IMR-90 (cell line): ENCODE measurements around the gene GPT2. TPM values are rescaled to one million over a fixed set of nuclear protein-coding genes. Genes with fewer than 3 reads are reported as not detected.

Experiments used
- ATAC-seq: fragments of 200-7000 bp; cut with Tn5 transposase; 2 replicates; pipeline ENCODE4 v1.9.1; 2020; ENCODE audit warnings: low read depth, mild to moderate bottlenecking, moderate library complexity
- BruUV-seq: library from RNA; stranded (reverse); fragments of 400-500 nt; replicated peaks from 2 replicates; lab custom pipeline; 2021; lab: Mats Ljungman, UMichigan
- CTCF ChIA-PET: fragments of 300-600 bp; formaldehyde crosslinking; extraction: SDS; loops from one replicate; lab custom pipeline; 2021; ENCODE audit warnings: antibody characterized with exemption; lab: Yijun Ruan, JAX
- POLR2A ChIA-PET: fragments of 300-600 bp; sonication (Branson Sonifier 250); formaldehyde crosslinking; loops from one replicate; lab custom pipeline; 2022; ENCODE audit warnings: antibody characterized with exemption; ENCODE audit not compliant: unreplicated experiment; lab: Charles Lee
- DNase-seq: peaks from one replicate; pipeline ENCODE4 v3.0.0; 2013
- H2AFZ ChIP-seq: replicated peaks from 2 replicates; pipeline ENCODE3; 2013; ENCODE audit warnings: low read length, mild to moderate bottlenecking; ENCODE audit not compliant: poor library complexity
- H2AK5ac ChIP-seq: 2 replicates; pipeline ENCODE4 v1.6.1; 2013; ENCODE audit warnings: low read depth, low read length, inconsistent platforms
- H2AK9ac ChIP-seq: replicated peaks from 2 replicates; pipeline ENCODE3; 2013; ENCODE audit warnings: mild to moderate bottlenecking, low read depth, low read length, moderate library complexity; ENCODE audit not compliant: poor library complexity
- H2BK120ac ChIP-seq: 2 replicates; pipeline ENCODE4 v1.6.1; 2013; ENCODE audit warnings: low read depth, low read length, inconsistent platforms
- H2BK15ac ChIP-seq: 3 replicates; pipeline ENCODE4 v1.6.1; 2013; ENCODE audit warnings: low read depth, low read length, inconsistent platforms
- H2BK20ac ChIP-seq: 2 replicates; pipeline ENCODE4 v1.6.1; 2013; ENCODE audit warnings: low read depth, mild to moderate bottlenecking, inconsistent platforms, low read length, moderate library complexity
- H2BK5ac ChIP-seq: 2 replicates; pipeline ENCODE4 v1.6.1; 2013; ENCODE audit warnings: mild to moderate bottlenecking, low read depth, low read length, inconsistent platforms; ENCODE audit not compliant: poor library complexity, severe bottlenecking
- H3K14ac ChIP-seq: replicated peaks from 2 replicates; pipeline ENCODE4 v1.6.1; 2013; ENCODE audit warnings: low read depth, low read length, inconsistent platforms
- H3K18ac ChIP-seq: 2 replicates; pipeline ENCODE4 v1.6.1; 2013; ENCODE audit warnings: low read depth, low read length, control low read depth
- H3K23ac ChIP-seq: 2 replicates; pipeline ENCODE4 v1.6.1; 2013; ENCODE audit warnings: low read depth, low read length, inconsistent platforms
- H3K27ac ChIP-seq: 2 replicates; pipeline ENCODE4 v1.5.1; 2013; ENCODE audit warnings: mild to moderate bottlenecking, control low read depth, low read length; ENCODE audit not compliant: insufficient read depth
- H3K27me3 ChIP-seq: 2 replicates; pipeline ENCODE4 v1.6.1; 2013; ENCODE audit warnings: low read length; ENCODE audit not compliant: control insufficient read depth, insufficient read depth
- H3K36me3 ChIP-seq: 2 replicates; pipeline ENCODE4 v1.6.1; 2013; ENCODE audit warnings: low read length, mixed read lengths; ENCODE audit not compliant: control insufficient read depth, insufficient read depth
- H3K4ac ChIP-seq: 2 replicates; pipeline ENCODE4 v1.6.1; 2013; ENCODE audit warnings: low read depth, low read length, inconsistent platforms
- H3K4me1 ChIP-seq: 2 replicates; pipeline ENCODE4 v1.6.1; 2013; ENCODE audit warnings: low read length, mixed read lengths; ENCODE audit not compliant: control insufficient read depth, insufficient read depth
- H3K4me2 ChIP-seq: 2 replicates; pipeline ENCODE4 v1.6.1; 2013; ENCODE audit warnings: low read depth, mild to moderate bottlenecking, control low read depth, low read length, moderate library complexity
- H3K4me3 ChIP-seq: 2 replicates; pipeline ENCODE4 v1.5.1; 2013; ENCODE audit warnings: low read depth, mild to moderate bottlenecking, control low read depth, low read length, moderate library complexity; ENCODE audit not compliant: insufficient read depth
- H3K56ac ChIP-seq: 2 replicates; pipeline ENCODE4 v1.6.1; 2013; ENCODE audit warnings: low read length, inconsistent platforms; ENCODE audit not compliant: insufficient read depth; ENCODE audit errors: extremely low read depth
- H3K79me1 ChIP-seq, 2 experiments: 2 replicates each; pipeline ENCODE4 v1.6.1; 2013; ENCODE audit warnings: low read length in 2 of 2, inconsistent platforms in 1 of 2, low read depth in 1 of 2
- H3K9ac ChIP-seq: 2 replicates; pipeline ENCODE4 v1.6.1; 2013; ENCODE audit warnings: low read depth, low read length, control low read depth
- H3K9me1 ChIP-seq: 2 replicates; pipeline ENCODE4 v1.6.1; 2013; ENCODE audit warnings: low read length, inconsistent platforms; ENCODE audit not compliant: insufficient read depth
- H3K9me3 ChIP-seq: 2 replicates; pipeline ENCODE4 v1.6.1; 2013; ENCODE audit warnings: low read length; ENCODE audit not compliant: control insufficient read depth, insufficient read depth
- H4K20me1 ChIP-seq: 2 replicates; pipeline ENCODE4 v1.6.1; 2013; ENCODE audit warnings: low read length, inconsistent platforms; ENCODE audit not compliant: insufficient read depth
- H4K5ac ChIP-seq: 2 replicates; pipeline ENCODE4 v1.6.1; 2013; ENCODE audit warnings: mild to moderate bottlenecking, low read depth, low read length, control low read depth
- H4K8ac ChIP-seq, 2 experiments: 2 replicates each; pipeline ENCODE4 v1.6.1; 2013; ENCODE audit warnings: low read depth in 2 of 2, low read length in 2 of 2, control low read depth in 1 of 2, inconsistent platforms in 1 of 2
- H4K91ac ChIP-seq: 2 replicates; pipeline ENCODE4 v1.6.1; 2013; ENCODE audit warnings: low read depth, low read length, inconsistent platforms; ENCODE audit not compliant: insufficient read depth
- BHLHE40 ChIP-seq: fragments of 150-350 bp; IDR thresholded peaks from 2 replicates; pipeline ENCODE4 v1.6.1; 2016; ENCODE audit warnings: mild to moderate bottlenecking, low read depth, low read length
- CEBPB ChIP-seq: IDR thresholded peaks from 2 replicates; pipeline ENCODE4 v1.6.1; 2012; ENCODE audit warnings: low read depth, low read length, improper control_type of control experiment
- CHD1 ChIP-seq: IDR thresholded peaks from 2 replicates; pipeline ENCODE4 v1.6.1; 2012; ENCODE audit warnings: low read depth, low read length, improper control_type of control experiment
- CTCF ChIP-seq: conservative IDR thresholded peaks from 2 replicates; pipeline ENCODE4 v1.5.1; 2012; ENCODE audit warnings: mild to moderate bottlenecking, low read depth, low read length, improper control_type of control experiment
- ELK1 ChIP-seq: fragments of 150-350 bp; IDR thresholded peaks from 2 replicates; pipeline ENCODE4 v1.6.1; 2016; ENCODE audit warnings: low read depth, mild to moderate bottlenecking, low read length, moderate library complexity, borderline replicate concordance
- FOS ChIP-seq: fragments of 150-350 bp; IDR thresholded peaks from 2 replicates; pipeline ENCODE4 v1.6.1; 2016; ENCODE audit warnings: low read depth, low read length
- MAFK ChIP-seq: IDR thresholded peaks from 2 replicates; pipeline ENCODE4 v1.6.1; 2012; ENCODE audit warnings: low read depth, low read length, improper control_type of control experiment
- MAZ ChIP-seq: IDR thresholded peaks from 2 replicates; pipeline ENCODE4 v1.6.1; 2012; ENCODE audit warnings: low read depth, mild to moderate bottlenecking, low read length, improper control_type of control experiment, moderate library complexity, borderline replicate concordance
- MXI1 ChIP-seq: IDR thresholded peaks from 2 replicates; pipeline ENCODE4 v1.6.1; 2012; ENCODE audit warnings: low read depth, mild to moderate bottlenecking, low read length, moderate library complexity, borderline replicate concordance
- NFE2L2 ChIP-seq: fragments of 150-350 bp; IDR thresholded peaks from 2 replicates; pipeline ENCODE4 v1.6.1; 2016; ENCODE audit warnings: low read depth, mild to moderate bottlenecking, low read length
- POLR2A ChIP-seq: IDR thresholded peaks from 2 replicates; pipeline ENCODE4 v1.6.1; 2012; ENCODE audit warnings: mild to moderate bottlenecking, low read depth, low read length
- RAD21 ChIP-seq: IDR thresholded peaks from 2 replicates; pipeline ENCODE4 v1.6.1; 2012; ENCODE audit warnings: low read length, improper control_type of control experiment
- RCOR1 ChIP-seq: IDR thresholded peaks from 2 replicates; pipeline ENCODE4 v1.6.1; 2012; ENCODE audit warnings: mild to moderate bottlenecking, low read length, improper control_type of control experiment; ENCODE audit not compliant: insufficient replicate concordance
- RFX5 ChIP-seq: IDR thresholded peaks from 2 replicates; pipeline ENCODE4 v1.8.0; 2012; ENCODE audit warnings: low read depth, mild to moderate bottlenecking, low read length, moderate library complexity
- SMC3 ChIP-seq: fragments of 150-350 bp; IDR thresholded peaks from 2 replicates; pipeline ENCODE4 v1.6.1; 2016; ENCODE audit warnings: low read depth, mild to moderate bottlenecking, antibody characterized with exemption, low read length, moderate library complexity
- USF2 ChIP-seq: fragments of 150-350 bp; IDR thresholded peaks from 2 replicates; pipeline ENCODE4 v1.6.1; 2017; ENCODE audit warnings: mild to moderate bottlenecking, antibody characterized with exemption, low read length, low read depth
- WGBS, 2 experiments: methylation state at CpG; one replicate each; pipeline versions ENCODE4 v1.1.5 to v1.1.7; 2013; ENCODE audit warnings: missing lambda C conversion rate in 2 of 2; ENCODE audit not compliant: insufficient read length in 1 of 2; ENCODE audit errors: extremely low coverage in 2 of 2; 5-methylcytosine and 5-hydroxymethylcytosine counted together
- dilution Hi-C: fragments of 300-500 bp; cut with HindIII; formaldehyde crosslinking; loops from one replicate; pipeline ENCODE4 v1.14.3; 2018; ENCODE audit warnings: low sequenced_read_pairs; ENCODE audit not compliant: unreplicated experiment
- in situ Hi-C: fragments of 300-500 bp; cut with MboI; formaldehyde crosslinking; loops from 3 replicates; pipeline ENCODE4 v1.14.3; 2019; ENCODE audit warnings: low sequenced_read_pairs, inconsistent platforms, mixed read lengths
- intact Hi-C: fragments of 100-400 bp; cut with micrococcal nuclease; formaldehyde crosslinking; loops from 2 replicates; pipeline ENCODE4 v1.10.0; 2022
- polyA plus RNA-seq, 3 experiments: library from polyadenylated mRNA; depleted of rRNA; stranded (reverse); fragments of >200 nt; gene quantifications; 2 replicates each; pipeline ENCODE4 v1.2.3, GENCODE V29; 2012; ENCODE audit warnings: low replicate concordance in 1 of 3
- total RNA-seq: library from RNA; depleted of rRNA; stranded (reverse); fragments of >200 nt; gene quantifications from 2 replicates; pipeline ENCODE4 v1.2.3, GENCODE V29; 2012

The GPT2 gene
- total and polyA plus RNA-seq, 2 of the 4 experiments (the other 2 are of a cell fraction) = 26.4 to 31.5 TPM

- Histone ChIP-seq H2BK5ac (peak overlapping the region; percentile 61), H3K23ac (peak overlapping the region; percentile 61; the same call in 1 of the 2 replicates), H4K8ac (peak overlapping the region; percentile 69 to 75; a peak in 3 of 4 replicates), H3K56ac (peak overlapping the region; percentile 80), H3K79me1 (peaks cover 12 to 44% of the 10 kb centered on the region in 2 experiments), H3K9ac (peak overlapping the region; percentile 74), H4K20me1 (peaks cover 18% of the 10 kb centered on the region), H3K27ac (peak overlapping the region; percentile 41; the same call in 1 of the 2 replicates), H3K18ac (peak overlapping the region; percentile 36; the same call in 1 of the 2 replicates), H2AK9ac (peak overlapping the region; percentile 86), H3K4ac (peak overlapping the region; percentile 86), H2AFZ (peak overlapping the region; percentile 99), H3K4me3 (peak overlapping the region; percentile 48), H3K4me1 (peaks cover 13% of the 10 kb centered on the region; the same call in 1 of the 2 replicates), H2AK5ac (peak overlapping the region; percentile 68; the same call in 1 of the 2 replicates), H3K27me3 (peaks cover 17% of the 10 kb centered on the region), H3K4me2 (peak overlapping the region; percentile 44), H2BK15ac (peak overlapping the region; percentile 55; the same call in 2 of the 3 replicates), H2BK120ac (peak overlapping the region; percentile 71), H4K91ac (peak overlapping the region; percentile 92), H3K9me1 (peaks cover 9% of the 10 kb centered on the region), H4K5ac (no peak overlapping the region; the same call in 1 of the 2 replicates), H3K14ac (peak overlapping the region; percentile 76), H2BK20ac (peak overlapping the region; percentile 52), H3K36me3 (no peaks in the 10 kb centered on the region; the same call in 1 of the 2 replicates), H3K9me3 (no peaks in the 10 kb centered on the region)
- BruUV-seq = no TSS peak
- no peak for ATAC-seq
- in situ Hi-C loops (no loop called here), intact Hi-C loops (no loop called here), dilution Hi-C loops (no loop called here)
- no peak for DNase-seq
- TF ChIP-seq MAFK (no peak), CEBPB (no peak), NFE2L2 (no peak), ELK1 (no peak), RFX5 (no peak), FOS (no peak), BHLHE40 (no peak), RAD21 (no peak), MAZ (no peak), CHD1 (no peak), RCOR1 (no peak), SMC3 (no peak), POLR2A (no peak), USF2 (no peak), CTCF (no peak), MXI1 (no peak)
- CTCF ChIA-PET = no interaction called here
- POLR2A ChIA-PET = interaction anchor here (0.6 kb wide), 1 partner anchor 54 kb away, joined by 14 read pairs; no protein-coding TSS in a partner anchor
- WGBS, 2 experiments = no CpG with 5 or more reads among the region's 10 CpGs
Measured at GRCh38 chr16:46883353-46883689, 841 bp upstream of the GPT2 start.
